IPS-18c (cell line): ENCODE measurements around the gene S100A1.

ENCODE experiments used
- H3K4me3 ChIP-seq: 2 replicates; pipeline ENCODE4 v1.7.0; 2013; ENCODE audit warnings: low read depth, mild to moderate bottlenecking, low read length, moderate library complexity; ENCODE audit not compliant: insufficient read depth
- H3K9me3 ChIP-seq: one replicate; pipeline ENCODE4 v1.6.1; 2013; ENCODE audit warnings: mild to moderate bottlenecking, low read length, moderate library complexity; ENCODE audit not compliant: control insufficient read depth, insufficient read depth

Gene S100A1

GRCh38 chr1:153623101-153623500 lies 5.1 kb upstream of the S100A1 start:
- Histone ChIP-seq H3K4me3 (no peak overlapping the region), H3K9me3 (no peaks in the 10 kb centered on the region)

GRCh38 chr1:153624965-153625611 lies 3.1 kb upstream of the S100A1 start:
- Histone ChIP-seq H3K4me3 (no peak overlapping the region), H3K9me3 (peaks cover 2% of the 10 kb centered on the region)

- H3K4me3 ChIP-seq = peak overlapping the region; percentile 95
- H3K9me3 ChIP-seq = peaks cover 2% of the 10 kb centered on the region
These were observed 1.7 kb upstream of the S100A1 start for GRCh38 chr1:153626477-153626903.

DNA sequence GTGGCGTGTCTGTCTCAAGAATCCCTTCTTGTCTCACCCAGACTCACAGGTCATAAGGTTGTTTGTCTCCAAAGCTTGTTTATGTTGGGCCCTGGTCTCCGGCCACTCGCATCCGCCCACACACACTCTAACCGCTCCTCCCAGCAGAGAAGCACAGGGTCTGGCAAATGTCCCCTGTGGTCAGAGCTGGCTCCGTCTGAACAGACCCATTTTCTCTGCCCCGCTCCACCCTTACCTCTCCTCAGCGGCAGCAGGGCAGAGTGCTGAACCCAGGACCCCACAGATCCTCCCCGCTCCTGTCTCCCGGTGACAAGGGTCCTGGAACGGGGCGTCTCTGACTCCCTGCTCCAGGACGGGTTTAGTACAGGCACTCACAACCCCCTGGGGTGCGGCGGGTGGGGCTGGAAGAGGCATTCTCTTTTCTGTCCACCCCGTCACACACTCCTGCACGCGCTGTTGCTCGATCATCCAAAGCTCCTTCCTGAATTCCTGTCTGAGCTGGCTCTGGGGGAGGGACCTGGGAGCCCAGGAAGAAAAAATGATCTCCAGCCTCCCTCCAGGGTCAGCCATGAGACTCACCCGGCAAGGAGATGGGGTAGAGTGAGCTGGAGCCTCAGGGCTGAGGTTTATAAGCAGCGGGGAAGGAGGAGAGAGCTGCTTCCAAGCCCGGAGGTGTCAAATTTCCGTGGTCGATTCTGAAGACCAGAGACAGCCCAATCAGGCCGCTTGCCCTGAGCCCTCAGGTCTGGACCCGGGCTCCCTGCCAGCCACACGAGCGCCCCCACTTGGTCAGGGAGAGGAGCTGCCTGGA lies 1.1 kb upstream of the S100A1 start, which contains the start of gene S100A13:
TSS of gene S100A13 (minus strand) at position 602 of the 811 bp plus-strand sequence. CDS start 1,033 bp downstream, outside the sequence.
- Histone ChIP-seq H3K4me3 (peak within 1 kb of the TSS; percentile 95), H3K9me3 (peaks cover 2% of the 10 kb centered on the region)

DNA sequence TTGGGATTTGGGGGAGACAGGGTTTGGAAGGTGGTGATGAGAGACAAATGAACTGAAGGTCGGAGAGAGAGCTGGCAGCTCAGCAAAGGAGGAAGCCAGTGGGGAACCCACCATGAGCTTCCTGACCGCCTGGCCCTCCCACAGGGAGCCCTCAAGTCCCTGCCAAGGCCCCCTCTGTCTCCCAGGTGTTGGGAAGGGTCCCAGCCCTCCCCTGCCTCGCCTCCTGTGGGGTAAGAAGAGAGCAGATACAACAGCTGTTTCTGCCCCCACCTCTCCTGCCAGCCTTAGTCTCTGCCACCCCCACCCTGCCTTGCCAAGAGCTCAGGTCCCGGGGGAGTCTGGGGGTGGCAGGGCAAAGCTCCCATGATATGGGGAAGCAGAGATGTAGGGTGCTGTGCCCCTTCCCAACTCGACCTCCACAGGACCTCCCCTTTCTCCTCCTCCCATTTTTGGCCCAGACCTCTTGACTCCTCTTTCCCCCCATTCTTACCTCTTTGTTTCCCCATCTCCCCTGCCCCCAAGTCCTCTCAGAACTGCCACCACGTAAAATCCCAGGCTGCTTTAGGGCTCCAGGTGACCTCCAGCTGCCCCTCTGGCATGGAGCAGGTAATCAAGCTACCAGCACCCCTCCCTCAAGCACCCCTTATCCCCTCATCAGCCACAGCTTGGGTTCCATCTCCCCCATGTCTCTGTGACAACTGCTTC lies 556 bp downstream of the S100A1 start:
- no peak overlapping the region for H3K4me3 ChIP-seq
- H3K9me3 ChIP-seq = peaks cover 2% of the 10 kb centered on the region

- H3K9me3 ChIP-seq = peaks cover 2% of the 10 kb centered on the region
- no peak overlapping the region for H3K4me3 ChIP-seq
These were observed 1.1 kb downstream of the S100A1 start for GRCh38 chr1:153629343-153629665.

- H3K4me3 ChIP-seq = no peak overlapping the region
- H3K9me3 ChIP-seq = peaks cover 2% of the 10 kb centered on the region
These were observed 1.7 kb downstream of the S100A1 start for GRCh38 chr1:153629971-153630370.

GRCh38 chr1:153630384-153630783 lies 2.1 kb downstream of the S100A1 start:
- Histone ChIP-seq H3K4me3 (no peak overlapping the region), H3K9me3 (peaks cover 2% of the 10 kb centered on the region)

DNA sequence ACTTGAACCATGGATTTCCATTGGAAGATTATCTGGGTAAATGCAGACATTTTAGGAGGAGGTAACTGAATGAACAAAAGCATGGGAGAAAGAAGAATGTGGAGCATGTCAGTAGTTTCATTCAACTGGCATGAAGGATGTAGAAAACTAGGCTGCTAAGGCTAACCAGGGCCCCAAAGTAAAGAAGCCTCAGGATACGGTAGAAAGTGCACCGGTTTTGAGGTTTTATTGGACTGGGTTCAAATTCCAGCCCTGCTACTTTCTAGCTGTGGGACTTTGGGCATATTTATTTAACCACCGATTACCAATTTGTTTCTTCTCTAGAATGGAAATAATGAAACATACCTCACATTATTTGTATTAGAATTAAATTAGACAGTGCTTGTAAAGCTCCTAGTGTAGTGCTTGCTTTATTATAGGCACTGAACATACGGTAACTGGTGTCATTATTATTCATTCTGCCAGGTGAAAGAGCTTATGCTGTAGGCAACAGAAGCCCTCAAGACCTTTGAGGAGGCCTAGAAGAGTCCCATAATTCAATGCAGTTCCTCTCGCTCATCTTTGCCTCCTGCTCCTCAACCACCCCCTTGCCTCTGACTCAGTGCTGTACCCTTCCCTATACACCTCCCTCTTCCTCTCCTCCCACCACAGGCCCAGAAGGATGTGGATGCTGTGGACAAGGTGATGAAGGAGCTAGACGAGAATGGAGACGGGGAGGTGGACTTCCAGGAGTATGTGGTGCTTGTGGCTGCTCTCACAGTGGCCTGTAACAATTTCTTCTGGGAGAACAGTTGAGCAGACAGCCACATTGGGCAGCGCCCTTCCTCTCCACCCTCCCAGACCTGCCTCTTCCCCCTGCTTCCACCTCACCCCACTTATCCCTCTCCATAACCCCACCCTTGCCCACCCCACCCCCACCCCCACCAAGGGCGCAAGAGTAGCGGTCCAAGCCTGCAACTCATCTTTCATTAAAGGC lies 3.1 kb downstream of the S100A1 start:
- H3K9me3 ChIP-seq = peaks cover 2% of the 10 kb centered on the region

GRCh38 chr1:153633161-153633753 lies 5.0 kb downstream of the S100A1 start:
- H3K9me3 ChIP-seq = peaks cover 2% of the 10 kb centered on the region
- H3K4me3 ChIP-seq = peak overlapping the region; percentile 22; the same call in 1 of the 2 replicates

More for the DNA sequence above, 3.1 kb downstream of the S100A1 start:
- no peak overlapping the region for H3K4me3 ChIP-seq

- H3K9me3 ChIP-seq = no peaks in the 10 kb centered on the region
- peak within 1 kb of the TSS; percentile 100 for H3K4me3 ChIP-seq
These were observed 5.8 kb downstream of the S100A1 start, which contains the start of gene CHTOP for GRCh38 chr1:153633754-153634665. Gene CHTOP, plus strand, starts transcription at chr1:153634066. Its CDS starts 2,523 bp downstream, at chr1:153636589.

DNA sequence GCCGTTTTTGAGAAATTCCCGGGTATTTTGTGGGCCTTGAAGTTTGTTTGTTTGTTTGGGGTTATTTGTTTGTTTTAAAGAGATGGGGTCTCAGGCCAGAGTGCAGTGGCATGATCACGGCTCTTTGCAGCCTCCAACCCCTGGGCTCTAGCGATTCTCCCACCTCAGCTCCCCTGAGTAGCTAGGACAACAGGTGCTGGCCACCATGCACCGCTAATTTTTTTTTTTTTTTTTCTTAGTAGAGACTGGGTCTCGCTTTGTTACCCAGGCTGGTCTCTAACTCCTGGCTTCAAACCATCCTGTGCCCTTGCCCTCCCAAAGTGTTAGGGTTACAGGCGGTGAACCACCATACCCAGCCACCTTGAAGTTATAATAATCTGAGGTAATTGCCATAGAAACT lies 7.6 kb downstream of the S100A1 start:
- Histone ChIP-seq H3K9me3 (no peaks in the 10 kb centered on the region), H3K4me3 (no peak overlapping the region)

- Histone ChIP-seq H3K4me3 (no peak overlapping the region), H3K9me3 (no peaks in the 10 kb centered on the region)
These were observed 8.1 kb downstream of the S100A1 start for GRCh38 chr1:153636312-153636711.

- H3K9me3 ChIP-seq = no peaks in the 10 kb centered on the region
- no peak overlapping the region for H3K4me3 ChIP-seq
These were observed 10.0 kb downstream of the S100A1 start for GRCh38 chr1:153638261-153638660.

DNA sequence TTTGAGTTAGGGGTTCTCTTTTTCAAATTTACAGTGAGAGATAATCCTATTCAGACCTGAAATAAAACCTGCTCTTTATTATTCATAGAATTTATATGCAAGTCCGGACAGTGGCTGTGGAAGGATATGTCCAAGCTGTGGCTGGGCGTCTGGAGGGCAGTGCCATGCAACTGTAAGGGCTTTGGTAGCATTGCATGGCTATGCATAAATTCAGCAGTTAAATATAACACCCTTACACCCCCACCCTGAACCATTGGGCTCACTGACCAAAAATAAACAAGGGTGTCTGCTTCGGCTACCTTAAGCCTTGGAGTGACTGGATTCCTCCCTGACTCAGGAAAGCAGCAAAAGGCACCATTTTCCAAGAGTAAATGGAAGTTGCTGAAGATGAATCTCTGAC lies 11.0 kb downstream of the S100A1 start:
- Histone ChIP-seq H3K9me3 (no peaks in the 10 kb centered on the region), H3K4me3 (no peak overlapping the region)
